AG04449 (cell line): ENCODE data around the gene LRRC4C.
"Not testable (repeated sequence)": the region's sequence is repeated elsewhere in the genome, so short reads cannot be mapped to it uniquely, and the experiment has no call there.

Source experiments
- CTCF ChIA-PET: fragments of 350-600 bp; formaldehyde crosslinking; extraction: SDS; loops from one replicate; lab custom pipeline; 2021; ENCODE audit warnings: antibody characterized with exemption; lab: Yijun Ruan, JAX
- POLR2A ChIA-PET: fragments of 400-600, 350-600 bp; formaldehyde crosslinking; extraction: SDS; loops from one replicate; lab custom pipeline; 2020; ENCODE audit warnings: antibody characterized with exemption, inconsistent platforms; lab: Yijun Ruan, JAX
- DNase-seq: peaks from one replicate; pipeline ENCODE4 v3.0.0-alpha.2; 2010; ENCODE audit warnings: low read depth, low spot score
- H3K4me3 ChIP-seq: 2 replicates; pipeline ENCODE4 v1.5.1; 2011; ENCODE audit warnings: low read depth, mild to moderate bottlenecking, control low read depth, low read length
- TF ChIP-seq, protein P1 (sequence below): IDR thresholded peaks from one replicate; pipeline ENCODE4 v1.5.1; 2011; ENCODE audit warnings: mild to moderate bottlenecking, moderate library complexity, low read length, control low read depth, inconsistent platforms; ENCODE audit not compliant: insufficient read depth; ENCODE audit errors: missing control alignments

The LRRC4C gene

DNA sequence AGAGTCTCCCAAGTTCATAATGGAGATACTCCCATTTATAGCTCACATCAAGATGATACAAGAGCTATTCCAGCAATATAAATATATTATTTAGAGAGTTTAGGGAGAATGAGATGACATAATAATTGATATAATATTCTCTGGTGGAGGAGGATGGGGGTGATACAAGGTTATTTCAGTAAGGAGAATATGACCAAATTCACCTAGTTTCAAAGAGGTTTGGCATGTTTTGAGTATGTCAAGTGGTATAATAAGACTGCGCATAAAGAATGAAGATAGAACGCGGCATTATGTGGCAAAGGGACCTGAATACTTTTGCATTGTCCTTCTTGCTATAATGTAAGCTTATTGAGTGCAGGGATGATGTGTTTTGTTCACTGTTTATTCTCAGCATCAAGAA is 1283.5 kb downstream of the LRRC4C start:
- ChIA-PET CTCF (no interaction called here), POLR2A (no interaction called here)
- TF ChIP-seq, protein P1, sequence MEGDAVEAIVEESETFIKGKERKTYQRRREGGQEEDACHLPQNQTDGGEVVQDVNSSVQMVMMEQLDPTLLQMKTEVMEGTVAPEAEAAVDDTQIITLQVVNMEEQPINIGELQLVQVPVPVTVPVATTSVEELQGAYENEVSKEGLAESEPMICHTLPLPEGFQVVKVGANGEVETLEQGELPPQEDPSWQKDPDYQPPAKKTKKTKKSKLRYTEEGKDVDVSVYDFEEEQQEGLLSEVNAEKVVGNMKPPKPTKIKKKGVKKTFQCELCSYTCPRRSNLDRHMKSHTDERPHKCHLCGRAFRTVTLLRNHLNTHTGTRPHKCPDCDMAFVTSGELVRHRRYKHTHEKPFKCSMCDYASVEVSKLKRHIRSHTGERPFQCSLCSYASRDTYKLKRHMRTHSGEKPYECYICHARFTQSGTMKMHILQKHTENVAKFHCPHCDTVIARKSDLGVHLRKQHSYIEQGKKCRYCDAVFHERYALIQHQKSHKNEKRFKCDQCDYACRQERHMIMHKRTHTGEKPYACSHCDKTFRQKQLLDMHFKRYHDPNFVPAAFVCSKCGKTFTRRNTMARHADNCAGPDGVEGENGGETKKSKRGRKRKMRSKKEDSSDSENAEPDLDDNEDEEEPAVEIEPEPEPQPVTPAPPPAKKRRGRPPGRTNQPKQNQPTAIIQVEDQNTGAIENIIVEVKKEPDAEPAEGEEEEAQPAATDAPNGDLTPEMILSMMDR: no peak
- DNase-seq: no peak
- no peak overlapping the region for H3K4me3 ChIP-seq

DNA sequence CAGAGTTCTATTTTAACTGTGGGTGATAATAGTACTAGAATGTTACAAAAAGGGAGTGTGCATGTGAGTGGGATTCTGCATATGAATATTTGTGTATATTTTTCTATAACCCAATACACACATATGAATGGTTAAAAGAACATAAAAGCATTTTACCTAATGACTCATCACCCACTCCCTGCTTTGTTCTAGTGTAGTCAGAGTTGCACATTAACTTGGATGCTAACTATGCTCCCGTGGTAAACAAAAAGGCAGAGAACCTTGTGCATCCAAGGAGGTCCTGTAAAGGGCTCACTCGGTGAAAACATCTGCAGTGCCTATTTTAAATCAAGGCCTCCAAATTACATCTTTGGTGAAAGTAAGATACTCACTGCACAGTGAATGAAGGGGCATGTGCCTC is 1289.4 kb downstream of the LRRC4C start:
- TF ChIP-seq, protein P1: no peak
- DNase-seq: no peak
- POLR2A ChIA-PET: no interaction called here
- no peak overlapping the region for H3K4me3 ChIP-seq
- CTCF ChIA-PET: no interaction called here

DNA sequence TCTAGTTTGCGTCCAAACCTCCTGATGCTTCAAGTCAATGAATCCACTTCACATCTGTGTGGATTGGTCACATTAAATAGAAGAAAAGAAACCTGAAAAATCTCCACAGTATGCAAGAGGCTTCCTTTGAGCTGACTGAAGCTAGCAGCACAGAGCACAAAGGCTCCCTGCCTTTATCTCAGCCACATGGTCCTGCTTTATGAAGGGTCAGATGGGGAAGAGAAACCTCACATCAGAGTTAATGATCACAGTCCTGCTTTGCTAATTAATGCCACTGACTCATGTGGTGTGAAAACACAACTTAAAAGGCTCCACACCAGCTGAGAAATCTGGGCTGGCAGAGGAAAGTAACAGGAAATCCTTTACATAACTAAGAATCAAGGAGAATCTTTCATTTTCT is 1291.0 kb downstream of the LRRC4C start:
- TF ChIP-seq, protein P1: no peak
- CTCF ChIA-PET: no interaction called here
- POLR2A ChIA-PET: no interaction called here
- DNase-seq: no peak
- H3K4me3 ChIP-seq: no peak overlapping the region

DNA sequence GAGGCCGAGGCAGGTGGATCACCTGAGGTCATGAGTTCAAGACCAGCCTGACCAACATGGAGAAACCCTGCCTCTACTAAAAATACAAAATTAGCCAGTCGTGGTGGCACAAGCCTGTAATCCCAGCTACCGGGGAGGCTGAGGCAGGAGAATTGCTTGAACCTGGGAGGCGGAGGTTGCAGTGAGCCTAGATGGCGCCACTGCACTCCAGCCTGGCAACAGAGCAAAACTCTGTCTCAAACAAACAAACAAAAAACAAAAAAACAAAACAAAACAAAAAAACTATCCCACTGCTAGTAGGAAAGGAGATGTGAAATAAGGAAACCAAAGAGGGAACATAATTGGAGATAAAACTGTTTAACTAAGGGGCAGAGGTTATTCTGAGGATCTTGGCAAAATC is 1291.6 kb downstream of the LRRC4C start:
- CTCF ChIA-PET, POLR2A ChIA-PET, DNase-seq, H3K4me3 ChIP-seq: not testable (repeated sequence)

DNA sequence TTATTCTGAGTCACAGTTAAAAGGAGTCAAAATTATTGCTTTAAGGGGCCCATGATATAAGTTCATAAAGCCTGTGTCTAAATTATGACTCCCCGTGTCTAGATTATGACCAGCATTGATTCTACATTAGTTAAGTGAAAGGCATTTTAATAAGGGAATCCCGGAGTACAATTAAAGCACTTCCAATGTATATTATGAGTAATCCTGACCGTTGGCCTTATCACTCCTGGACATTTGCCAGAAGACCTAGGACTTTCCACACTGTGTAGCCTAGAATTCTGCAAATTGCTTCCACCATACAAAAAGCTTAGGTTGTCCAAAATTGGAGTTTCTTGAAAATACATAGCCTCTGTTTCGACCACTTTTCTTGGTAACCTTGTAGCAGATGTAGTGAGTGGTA is 1292.6 kb downstream of the LRRC4C start:
- no peak overlapping the region for H3K4me3 ChIP-seq
- CTCF ChIA-PET: no interaction called here
- TF ChIP-seq, protein P1: no peak
- no peak for DNase-seq
- POLR2A ChIA-PET: no interaction called here

DNA sequence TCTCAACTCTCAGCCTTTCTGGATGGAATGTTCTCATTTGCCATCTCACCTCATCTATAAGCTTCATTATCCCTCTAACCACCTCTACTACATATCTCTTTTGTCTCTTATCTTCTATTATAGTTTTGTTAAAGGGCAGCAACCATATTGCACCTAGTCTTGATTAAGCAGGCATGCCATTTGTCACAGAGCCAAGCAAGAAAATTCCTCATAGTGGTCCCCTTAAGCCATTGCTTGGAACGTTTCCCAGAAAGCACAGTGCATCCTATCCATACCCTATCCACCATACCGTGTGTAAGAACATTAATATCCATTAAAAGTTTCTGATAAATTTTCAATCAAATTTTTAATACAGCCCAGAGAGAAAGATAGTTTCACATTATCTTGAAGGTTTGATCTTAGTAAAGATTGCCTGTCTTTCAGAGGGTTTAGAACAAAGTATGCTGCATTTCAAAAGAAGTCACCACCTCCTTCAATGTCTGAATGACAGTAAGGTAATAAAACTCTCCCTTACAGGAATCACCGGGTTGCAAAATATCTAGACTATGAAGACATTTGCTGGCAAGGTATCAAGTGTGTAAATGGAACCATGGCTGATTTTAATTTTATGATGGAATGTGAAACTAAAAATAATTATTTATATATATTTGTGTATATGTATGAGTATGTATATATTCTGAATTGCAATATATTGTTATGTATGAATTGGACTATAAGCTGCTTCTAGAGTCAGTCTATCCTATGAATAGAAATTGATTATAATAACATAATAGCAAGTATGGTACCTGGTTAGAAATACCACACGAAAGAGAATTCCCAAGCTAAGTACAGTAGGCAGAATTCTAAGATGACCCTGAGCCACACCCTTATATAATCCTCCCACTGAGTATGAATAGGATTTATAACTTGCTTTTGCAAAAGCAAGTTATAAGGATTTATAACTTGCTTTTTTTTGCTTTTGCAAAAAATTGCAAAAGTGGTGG is 1296.3 kb downstream of the LRRC4C start:
- no peak overlapping the region for H3K4me3 ChIP-seq
- CTCF ChIA-PET: no interaction called here
- no peak for DNase-seq
- POLR2A ChIA-PET: no interaction called here
- TF ChIP-seq, protein P1: no peak
